HCT116 (cell line): ENCODE results near the gene LDAH.

Source experiments
- CTCF ChIP-seq, 3 experiments: fragments of 200-600 bp in 1 of 3; sonication (generic) in 1 of 3; IDR thresholded peaks in 2 of 3; conservative IDR thresholded peaks in 1 of 3; 2 replicates each; pipeline ENCODE4 v1.5.1; 2012 to 2017; ENCODE audit warnings: low read depth in 2 of 3, low read length in 2 of 3, antibody characterized with exemption in 1 of 3, borderline replicate concordance in 1 of 3, control low read depth in 1 of 3, mild to moderate bottlenecking in 1 of 3, mixed read lengths in 1 of 3, mixed run types in 1 of 3, moderate library complexity in 1 of 3; ENCODE audit not compliant: insufficient read depth in 1 of 3
- EZH2phosphoT487 ChIP-seq: fragments of 200-600 bp; IDR thresholded peaks from 2 replicates; pipeline ENCODE4 v1.6.1; 2018; ENCODE audit warnings: antibody characterized with exemption, borderline replicate concordance
- MAX ChIP-seq: IDR thresholded peaks from 2 replicates; pipeline ENCODE4 v1.6.1; 2012
- POLR2A ChIP-seq: IDR thresholded peaks from 2 replicates; pipeline ENCODE4 v1.7.0; 2011; ENCODE audit warnings: borderline replicate concordance; ENCODE audit not compliant: insufficient read depth, insufficient read length; ENCODE audit errors: extremely low read depth
- POLR2AphosphoS5 ChIP-seq: IDR thresholded peaks from 2 replicates; pipeline ENCODE4 v1.6.1; 2011; ENCODE audit warnings: mild to moderate bottlenecking, low read depth, low read length, moderate library complexity
- SP1 ChIP-seq: IDR thresholded peaks from 2 replicates; pipeline ENCODE4 v1.6.1; 2012; ENCODE audit warnings: low read depth
- ZNF274 ChIP-seq: fragments of 200-500 bp; sonication (Bioruptor generic); IDR thresholded peaks from 2 replicates; pipeline ENCODE4 v1.6.1; 2014; ENCODE audit warnings: mild to moderate bottlenecking, low read depth, low read length, inconsistent platforms
- TF ChIP-seq, protein P1 (sequence below): IDR thresholded peaks from 2 replicates; pipeline ENCODE4 v1.6.1; 2012; ENCODE audit warnings: low read depth

DNA sequence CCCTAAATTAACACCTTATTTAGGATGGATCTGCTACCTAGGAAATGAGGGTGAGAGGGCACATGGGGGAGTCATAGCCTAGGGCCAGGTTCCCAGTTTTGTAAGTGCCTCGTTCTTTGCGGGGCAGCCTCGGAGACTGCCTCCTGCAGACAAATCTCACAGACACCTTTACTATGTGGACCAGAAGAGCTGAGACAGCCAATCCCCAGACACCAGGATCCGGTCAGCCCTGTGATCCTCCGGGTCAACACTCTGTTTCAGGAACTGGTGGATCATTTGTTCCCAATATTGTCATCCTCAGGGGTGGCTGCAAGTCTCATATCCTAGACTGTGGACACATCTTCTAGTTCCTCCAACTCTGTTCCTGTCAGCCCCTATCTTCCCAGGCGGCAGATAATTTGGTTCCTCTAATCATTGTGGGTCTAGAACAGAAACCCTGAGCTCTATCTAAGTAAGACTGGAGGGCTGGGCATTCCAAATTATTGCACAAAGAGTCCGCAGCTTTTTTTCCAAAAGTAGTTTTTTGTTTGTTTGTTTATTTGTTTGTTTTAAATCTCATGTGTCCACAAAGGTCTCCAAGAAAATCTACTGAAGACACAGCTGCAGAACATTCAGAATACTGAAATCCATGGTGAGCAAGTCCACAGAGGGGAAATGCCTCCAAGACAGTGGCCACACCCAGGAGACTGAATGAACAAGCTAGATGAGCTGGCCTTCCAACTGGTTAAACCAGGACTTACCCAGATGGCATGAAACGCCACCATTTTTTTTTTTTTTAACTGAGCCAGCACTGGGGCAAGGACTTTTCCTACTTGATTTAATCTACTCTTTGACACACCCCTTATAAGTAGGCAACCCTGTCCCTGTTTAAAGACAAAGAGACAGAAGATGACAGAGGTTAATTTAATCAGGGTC, 162.1 kb downstream of the LDAH start:
- TF ChIP-seq ZNF274 (no peak), CTCF (IDR thresholded peaks at IDR 0.05 in 2 of 3, conservative IDR thresholded peaks at IDR 0.05 in 1 of 3; ENCODE audit: borderline replicate concordance in 1 of 3, insufficient read depth in 1 of 3, low read depth in 2 of 3, low read length in 2 of 3) (no peak), MAX (no peak), POLR2AphosphoS5 (no peak), POLR2A (no peak), EZH2phosphoT487 (no peak), SP1 (no peak)
- TF ChIP-seq, protein P1, sequence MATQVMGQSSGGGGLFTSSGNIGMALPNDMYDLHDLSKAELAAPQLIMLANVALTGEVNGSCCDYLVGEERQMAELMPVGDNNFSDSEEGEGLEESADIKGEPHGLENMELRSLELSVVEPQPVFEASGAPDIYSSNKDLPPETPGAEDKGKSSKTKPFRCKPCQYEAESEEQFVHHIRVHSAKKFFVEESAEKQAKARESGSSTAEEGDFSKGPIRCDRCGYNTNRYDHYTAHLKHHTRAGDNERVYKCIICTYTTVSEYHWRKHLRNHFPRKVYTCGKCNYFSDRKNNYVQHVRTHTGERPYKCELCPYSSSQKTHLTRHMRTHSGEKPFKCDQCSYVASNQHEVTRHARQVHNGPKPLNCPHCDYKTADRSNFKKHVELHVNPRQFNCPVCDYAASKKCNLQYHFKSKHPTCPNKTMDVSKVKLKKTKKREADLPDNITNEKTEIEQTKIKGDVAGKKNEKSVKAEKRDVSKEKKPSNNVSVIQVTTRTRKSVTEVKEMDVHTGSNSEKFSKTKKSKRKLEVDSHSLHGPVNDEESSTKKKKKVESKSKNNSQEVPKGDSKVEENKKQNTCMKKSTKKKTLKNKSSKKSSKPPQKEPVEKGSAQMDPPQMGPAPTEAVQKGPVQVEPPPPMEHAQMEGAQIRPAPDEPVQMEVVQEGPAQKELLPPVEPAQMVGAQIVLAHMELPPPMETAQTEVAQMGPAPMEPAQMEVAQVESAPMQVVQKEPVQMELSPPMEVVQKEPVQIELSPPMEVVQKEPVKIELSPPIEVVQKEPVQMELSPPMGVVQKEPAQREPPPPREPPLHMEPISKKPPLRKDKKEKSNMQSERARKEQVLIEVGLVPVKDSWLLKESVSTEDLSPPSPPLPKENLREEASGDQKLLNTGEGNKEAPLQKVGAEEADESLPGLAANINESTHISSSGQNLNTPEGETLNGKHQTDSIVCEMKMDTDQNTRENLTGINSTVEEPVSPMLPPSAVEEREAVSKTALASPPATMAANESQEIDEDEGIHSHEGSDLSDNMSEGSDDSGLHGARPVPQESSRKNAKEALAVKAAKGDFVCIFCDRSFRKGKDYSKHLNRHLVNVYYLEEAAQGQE, result no peak
